NCI-H2029 (cell line): ENCODE results near the gene SH3TC1.

Experiments
- DNase-seq: peaks from one replicate; lab custom pipeline; 2025; lab: John Stamatoyannopoulos, UW

The SH3TC1 gene

GRCh38 chr4:8289956-8290700 is 91.0 kb downstream of the SH3TC1 start:
- no peak for DNase-seq

- no peak for DNase-seq
Observed at GRCh38 chr4:8290701-8290970, 91.5 kb downstream of the SH3TC1 start.
